ENCODE data around the gene FBXL7. TPM values are rescaled to one million over a fixed set of nuclear protein-coding genes. Genes with fewer than 3 reads are reported as not detected.

The FBXL7 gene
- total and polyA plus RNA-seq, 4 donors, result 0.24 to 1.4 (median 1.2) TPM

- Histone ChIP-seq H3K9ac (ENCODE audit: low read depth in 1 of 2, low read length in 2 of 2) (no peak overlapping the region), H3K27me3 (ENCODE audit: control insufficient read depth in 4 of 4, insufficient read depth in 4 of 4, low read length in 3 of 4) (no peaks in the 10 kb centered on the region), H3K4me1 (ENCODE audit: control insufficient read depth in 4 of 4, insufficient read depth in 4 of 4, low read length in 3 of 4) (no peaks in the 10 kb centered on the region), H3K4me3 (ENCODE audit: low read depth in 1 of 3, low read length in 3 of 3) (no peak overlapping the region), H3K36me3 (ENCODE audit: control insufficient read depth in 4 of 4, insufficient read depth in 3 of 4, low read depth in 1 of 4, low read length in 3 of 4) (no peaks in the 10 kb centered on the region), H3K27ac (ENCODE audit: low read depth in 1 of 2, low read length in 2 of 2) (no peak overlapping the region), H3K9me3 (ENCODE audit: control insufficient read depth in 4 of 4, low read length in 3 of 4) (no peaks in the 10 kb centered on the region)
- TF ChIP-seq RXRA (IDR thresholded peaks at IDR 0.05) (no peak), FOXA1 (IDR thresholded peaks at IDR 0.05) (no peak), NR2F2 (IDR thresholded peaks at IDR 0.05) (no peak), FOXA2 (IDR thresholded peaks at IDR 0.05) (no peak), HNF4A (conservative IDR thresholded peaks at IDR 0.05) (no peak), RAD21 (IDR thresholded peaks at IDR 0.05) (no peak), SP1 (IDR thresholded peaks at IDR 0.05) (no peak), ATF3 (IDR thresholded peaks at IDR 0.05) (no peak), ZBTB33 (IDR thresholded peaks at IDR 0.05) (no peak), JUND (IDR thresholded peaks at IDR 0.05) (no peak), TAF1 (conservative IDR thresholded peaks at IDR 0.05) (no peak), REST (IDR thresholded peaks at IDR 0.05) (no peak), GABPA (IDR thresholded peaks at IDR 0.05 in 1 of 2, conservative IDR thresholded peaks at IDR 0.05 in 1 of 2) (no peak), EGR1 (IDR thresholded peaks at IDR 0.05; ENCODE audit: low read depth in 2 of 2) (no peak), CTCF (IDR thresholded peaks at IDR 0.05; ENCODE audit: low read depth, low read length, missing input control) (no peak)
- DNase-seq (ENCODE audit: low spot score), result no peak
- WGBS, result 88% methylated on average over 2 of the region's 2 CpGs
Observed at GRCh38 chr5:15604986-15605385, 105.0 kb downstream of the FBXL7 start.

GRCh38 chr5:15606197-15606596 lies 106.2 kb downstream of the FBXL7 start:
- Histone ChIP-seq H3K9me3 (ENCODE audit: control insufficient read depth in 4 of 4, low read length in 3 of 4) (no peaks in the 10 kb centered on the region), H3K27me3 (ENCODE audit: control insufficient read depth in 4 of 4, insufficient read depth in 4 of 4, low read length in 3 of 4) (no peaks in the 10 kb centered on the region), H3K27ac (ENCODE audit: low read depth in 1 of 2, low read length in 2 of 2) (no peak overlapping the region), H3K4me3 (ENCODE audit: low read depth in 1 of 3, low read length in 3 of 3) (no peak overlapping the region), H3K36me3 (ENCODE audit: control insufficient read depth in 4 of 4, insufficient read depth in 3 of 4, low read depth in 1 of 4, low read length in 3 of 4) (no peaks in the 10 kb centered on the region), H3K4me1 (ENCODE audit: control insufficient read depth in 4 of 4, insufficient read depth in 4 of 4, low read length in 3 of 4) (no peaks in the 10 kb centered on the region), H3K9ac (ENCODE audit: low read depth in 1 of 2, low read length in 2 of 2) (no peak overlapping the region)
- TF ChIP-seq YY1 (IDR thresholded peaks at IDR 0.05) (no peak), RXRA (IDR thresholded peaks at IDR 0.05) (no peak), RAD21 (IDR thresholded peaks at IDR 0.05) (no peak), HNF4G (IDR thresholded peaks at IDR 0.05) (no peak)
- DNase-seq (ENCODE audit: low spot score), result no peak
- 83% methylated on average over 8 of the region's 8 CpGs for WGBS

All from liver (tissue), 9 donors.